Activated T-cell treated with anti-CD3 and anti-CD28 coated beads, Interleukin-2, amount 50 U/mL, for 1 hour (primary cell): ENCODE data around the gene NTRK1.
A peak's percentile ranks its signal among the peaks of the same experiment; 100 is the strongest.

Experiments used
- DNase-seq: peaks from one replicate; pipeline ENCODE4 v3.0.0-alpha.2; 2020

Gene NTRK1

GRCh38 chr1:156900896-156901589 lies 40.4 kb downstream of the NTRK1 start:
- DNase-seq, result no peak

- DNase-seq, result no peak
Observed at GRCh38 chr1:156901590-156901900, 40.9 kb downstream of the NTRK1 start.

GRCh38 chr1:156901966-156902915 lies 41.6 kb downstream of the NTRK1 start:
- DNase-seq, result no peak

- no peak for DNase-seq
Observed at GRCh38 chr1:156903328-156904091, 42.8 kb downstream of the NTRK1 start.

- no peak for DNase-seq
Observed at GRCh38 chr1:156904187-156904959, 43.7 kb downstream of the NTRK1 start.

- no peak for DNase-seq
Observed at GRCh38 chr1:156905176-156905575, 44.5 kb downstream of the NTRK1 start.

- DNase-seq, result no peak
Observed at GRCh38 chr1:156905651-156906050, 45.0 kb downstream of the NTRK1 start.

GRCh38 chr1:156906206-156906906 lies 45.7 kb downstream of the NTRK1 start:
- DNase-seq, result no peak

GRCh38 chr1:156908541-156908940 lies 47.9 kb downstream of the NTRK1 start:
- no peak for DNase-seq

GRCh38 chr1:156908955-156909354 lies 48.3 kb downstream of the NTRK1 start:
- DNase-seq, result no peak

GRCh38 chr1:156909671-156910070 lies 49.0 kb downstream of the NTRK1 start:
- no peak for DNase-seq

- peak; percentile 65 for DNase-seq
Observed at GRCh38 chr1:156910309-156910782, 49.7 kb downstream of the NTRK1 start.

GRCh38 chr1:156911577-156912298 lies 51.1 kb downstream of the NTRK1 start:
- DNase-seq, result no peak

GRCh38 chr1:156912310-156912709 lies 51.6 kb downstream of the NTRK1 start:
- no peak for DNase-seq

GRCh38 chr1:156912861-156913808 lies 52.5 kb downstream of the NTRK1 start:
- no peak for DNase-seq

GRCh38 chr1:156913809-156914387 lies 53.2 kb downstream of the NTRK1 start:
- no peak for DNase-seq

- DNase-seq, result no peak
Observed at GRCh38 chr1:156914440-156914856, 53.8 kb downstream of the NTRK1 start.

GRCh38 chr1:156920233-156921052 lies 59.8 kb downstream of the NTRK1 start, which contains the start of gene LRRC71:
Gene LRRC71, plus strand, starts transcription at chr1:156920632. Its CDS starts 172 bp downstream, at chr1:156920804.
- peak; percentile 67 for DNase-seq
